H9 (cell line): ENCODE data around the gene NUBPL. TPM values are rescaled to one million over a fixed set of nuclear protein-coding genes. Genes with fewer than 3 reads are reported as not detected.

Experiments
- DNase-seq: peaks from one replicate; pipeline ENCODE4 v3.0.0-alpha.2; 2017
- H2AFZ ChIP-seq: one replicate; pipeline ENCODE4 v1.6.1; 2013; ENCODE audit warnings: mild to moderate bottlenecking, low read length, control low read depth, moderate library complexity
- H2AK5ac ChIP-seq: 2 replicates; pipeline ENCODE4 v1.6.1; 2013; ENCODE audit warnings: low read length, control low read depth, mixed read lengths; ENCODE audit not compliant: insufficient read length
- H2BK120ac ChIP-seq: one replicate; pipeline ENCODE4 v1.6.1; 2013; ENCODE audit warnings: low read depth, mild to moderate bottlenecking, low read length, control low read depth, inconsistent platforms; ENCODE audit not compliant: poor library complexity, severe bottlenecking
- H2BK12ac ChIP-seq: 2 replicates; pipeline ENCODE4 v1.6.1; 2013; ENCODE audit warnings: low read length, control low read depth, mixed read lengths, low read depth; ENCODE audit not compliant: insufficient read length
- H2BK15ac ChIP-seq: 2 replicates; pipeline ENCODE4 v1.6.1; 2013; ENCODE audit warnings: low read depth, low read length, control low read depth
- H2BK20ac ChIP-seq: one replicate; pipeline ENCODE4 v1.6.1; 2013; ENCODE audit warnings: low read depth, mild to moderate bottlenecking, low read length, control low read depth, inconsistent platforms; ENCODE audit not compliant: poor library complexity, severe bottlenecking
- H2BK5ac ChIP-seq: 2 replicates; pipeline ENCODE4 v1.6.1; 2013; ENCODE audit warnings: low read length, control low read depth, mixed read lengths; ENCODE audit not compliant: insufficient read length
- H3K14ac ChIP-seq: 2 replicates; pipeline ENCODE4 v1.6.1; 2013; ENCODE audit warnings: low read length, control low read depth; ENCODE audit not compliant: insufficient read depth
- H3K18ac ChIP-seq: 2 replicates; pipeline ENCODE4 v1.6.1; 2013; ENCODE audit warnings: low read depth, mild to moderate bottlenecking, mixed read lengths, low read length, control low read depth; ENCODE audit not compliant: insufficient read length
- H3K23ac ChIP-seq: 2 replicates; pipeline ENCODE4 v1.6.1; 2013; ENCODE audit warnings: low read length, control low read depth, mixed read lengths, low read depth; ENCODE audit not compliant: insufficient read length
- H3K23me2 ChIP-seq: 2 replicates; pipeline ENCODE4 v1.6.1; 2013; ENCODE audit warnings: low read depth, mild to moderate bottlenecking, mixed read lengths, low read length, control low read depth; ENCODE audit not compliant: insufficient read length, poor library complexity, severe bottlenecking
- H3K27ac ChIP-seq: 2 replicates; pipeline ENCODE4 v1.5.1; 2013; ENCODE audit warnings: low read length, control low read depth, mixed read lengths, low read depth; ENCODE audit not compliant: insufficient read length
- H3K27me3 ChIP-seq: 2 replicates; pipeline ENCODE4 v1.6.1; 2013; ENCODE audit warnings: low read length, control low read depth, inconsistent platforms; ENCODE audit not compliant: insufficient read depth
- H3K4ac ChIP-seq: 2 replicates; pipeline ENCODE4 v1.6.1; 2013; ENCODE audit warnings: low read depth, mild to moderate bottlenecking, control low read depth, inconsistent platforms, low read length, moderate library complexity
- H3K4me1 ChIP-seq: 2 replicates; pipeline ENCODE4 v1.6.1; 2013; ENCODE audit warnings: low read length, control low read depth, inconsistent platforms; ENCODE audit not compliant: insufficient read depth
- H3K4me2 ChIP-seq: 2 replicates; pipeline ENCODE4 v1.6.1; 2013; ENCODE audit warnings: low read length, control low read depth, mixed read lengths; ENCODE audit not compliant: insufficient read length, insufficient read depth
- H3K56ac ChIP-seq: 2 replicates; pipeline ENCODE4 v1.6.1; 2013; ENCODE audit warnings: low read depth, mild to moderate bottlenecking, mixed read lengths, low read length, control low read depth; ENCODE audit not compliant: insufficient read length
- H3K79me1 ChIP-seq: 2 replicates; pipeline ENCODE4 v1.6.1; 2013; ENCODE audit warnings: low read depth, mild to moderate bottlenecking, moderate library complexity, low read length, control low read depth, inconsistent platforms; ENCODE audit not compliant: insufficient read depth, poor library complexity, severe bottlenecking
- H3K79me2 ChIP-seq: 2 replicates; pipeline ENCODE4 v1.6.1; 2013; ENCODE audit warnings: low read length, control low read depth, inconsistent platforms; ENCODE audit not compliant: insufficient read depth
- H3K9ac ChIP-seq: 2 replicates; pipeline ENCODE4 v1.6.1; 2013; ENCODE audit warnings: low read length, control low read depth, mixed read lengths; ENCODE audit not compliant: insufficient read length; ENCODE audit errors: extremely low read depth
- H3K9me3 ChIP-seq: one replicate; pipeline ENCODE4 v1.6.1; 2013; ENCODE audit warnings: low read depth, low read length, inconsistent platforms; ENCODE audit not compliant: control insufficient read depth
- H3T11ph ChIP-seq: one replicate; pipeline ENCODE4 v1.6.1; 2013; ENCODE audit warnings: mild to moderate bottlenecking, low read length, control low read depth, inconsistent platforms
- H4K20me1 ChIP-seq: one replicate; pipeline ENCODE4 v1.6.1; 2013; ENCODE audit not compliant: control insufficient read depth, insufficient read length, insufficient read depth
- H4K5ac ChIP-seq: 2 replicates; pipeline ENCODE4 v1.6.1; 2013; ENCODE audit warnings: low read depth, mild to moderate bottlenecking, mixed read lengths, low read length, control low read depth; ENCODE audit not compliant: insufficient read length
- H4K8ac ChIP-seq: replicated peaks from 2 replicates; pipeline ENCODE4 v1.6.1; 2013; ENCODE audit warnings: low read length, control low read depth, mixed read lengths, low read depth; ENCODE audit not compliant: insufficient read length
- H4K91ac ChIP-seq: 2 replicates; pipeline ENCODE4 v1.6.1; 2013; ENCODE audit warnings: low read depth, mild to moderate bottlenecking, moderate library complexity, mixed read lengths, low read length, control low read depth; ENCODE audit not compliant: insufficient read length
- H3K27ac Mint-ChIP-seq, 3 experiments: 2 replicates in 2 of 3; 3 replicates in 1 of 3; pipeline ENCODE4 v1.8.0; 2020 to 2021; ENCODE audit warnings: mixed read lengths in 3 of 3, mild to moderate bottlenecking in 1 of 3, moderate library complexity in 1 of 3
- H3K27me3 Mint-ChIP-seq: 2 replicates; pipeline ENCODE4 v1.8.0; 2021; ENCODE audit warnings: low read depth, mild to moderate bottlenecking, moderate library complexity, mixed read lengths
- H3K36me3 Mint-ChIP-seq, 3 experiments: 2 replicates in 2 of 3; 3 replicates in 1 of 3; pipeline ENCODE4 v1.8.0; 2020 to 2021; ENCODE audit warnings: low read depth in 3 of 3, mixed read lengths in 3 of 3; ENCODE audit not compliant: insufficient read depth in 1 of 3
- H3K4me1 Mint-ChIP-seq, 2 experiments: 2 replicates each; pipeline ENCODE4 v1.8.0; 2020; ENCODE audit warnings: mixed read lengths in 2 of 2
- H3K4me3 Mint-ChIP-seq, 2 experiments: 2 replicates in 1 of 2; 3 replicates in 1 of 2; pipeline ENCODE4 v1.8.0; 2020 to 2021; ENCODE audit warnings: mild to moderate bottlenecking in 2 of 2, mixed read lengths in 2 of 2, moderate library complexity in 1 of 2
- H3K9me3 Mint-ChIP-seq, 2 experiments: 2 replicates in 1 of 2; 3 replicates in 1 of 2; pipeline ENCODE4 v1.8.0; 2020; ENCODE audit warnings: mild to moderate bottlenecking in 2 of 2, mixed read lengths in 2 of 2, moderate library complexity in 1 of 2
- CTCF ChIP-seq: fragments of 200-600 bp; sonication (generic); conservative IDR thresholded peaks from 3 replicates; pipeline ENCODE4 v1.8.0; 2021; ENCODE audit warnings: antibody characterized with exemption, mild to moderate bottlenecking
- WGBS: extraction: QIAGEN DNeasy Blood & Tissue Kit; methylation state at CpG from one replicate; pipeline ENCODE4 v1.1.7; 2013; ENCODE audit warnings: missing lambda C conversion rate, low lambda C conversion rate, mixed read lengths; ENCODE audit not compliant: insufficient read length; ENCODE audit errors: extremely low coverage; 5-methylcytosine and 5-hydroxymethylcytosine counted together
- total RNA-seq: library from RNA; stranded (reverse); gene quantifications from 2 replicates; pipeline ENCODE4 v1.2.1, GENCODE V29; 2021

Gene NUBPL
- total RNA-seq, 1 experiment from 2014 or later: 14.8 TPM

GRCh38 chr14:31842899-31843298, 281.7 kb downstream of the NUBPL start:
- H3K27ac Mint-ChIP-seq: no peak overlapping the region
- H3K4ac ChIP-seq: no peak overlapping the region
- no peak overlapping the region for H3K14ac ChIP-seq
- DNase-seq: no peak
- H4K5ac ChIP-seq: no peak overlapping the region
- H4K91ac ChIP-seq: no peak overlapping the region
- H3K56ac ChIP-seq: no peak overlapping the region
- no peaks in the 10 kb centered on the region for H3K79me2 ChIP-seq
- no peak overlapping the region for H2BK20ac ChIP-seq
- H3K79me1 ChIP-seq: no peaks in the 10 kb centered on the region
- no peak overlapping the region for H2AFZ ChIP-seq
- no peaks in the 10 kb centered on the region for H3K4me1 ChIP-seq
- H3K9me3 Mint-ChIP-seq: peaks cover 0 to 4% of the 10 kb centered on the region in 2 experiments; a peak in 3 of 5 replicates
- no peak overlapping the region for H2BK12ac ChIP-seq
- H2BK5ac ChIP-seq: no peak overlapping the region
- H3K36me3 Mint-ChIP-seq: peaks cover 0 to 2% (median 0%) of the 10 kb centered on the region in 3 experiments; a peak in 2 of 7 replicates
- no peak overlapping the region for H3K23ac ChIP-seq
- no peaks in the 10 kb centered on the region for H3K27me3 Mint-ChIP-seq
- no peak overlapping the region for H3K4me2 ChIP-seq
- H2BK15ac ChIP-seq: no peak overlapping the region
- no CpG with 5 or more reads among the region's 2 CpGs for WGBS
- no peaks in the 10 kb centered on the region for H3K4me1 Mint-ChIP-seq
- H4K8ac ChIP-seq: no peak overlapping the region
- H2BK120ac ChIP-seq: no peak overlapping the region
- H3K18ac ChIP-seq: no peak overlapping the region
- no peaks in the 10 kb centered on the region for H4K20me1 ChIP-seq
- H2AK5ac ChIP-seq: no peak overlapping the region
- H3K27ac ChIP-seq: no peak overlapping the region
- H3K9me3 ChIP-seq: no peaks in the 10 kb centered on the region
- TF ChIP-seq CTCF: no peak
- no peak overlapping the region for H3K4me3 Mint-ChIP-seq
- no peak overlapping the region for H3T11ph ChIP-seq
- H3K9ac ChIP-seq: no peak overlapping the region
- no peaks in the 10 kb centered on the region for H3K23me2 ChIP-seq
- H3K27me3 ChIP-seq: no peaks in the 10 kb centered on the region
